AG04449 (cell line): Measurements from ENCODE around the gene ANKS1B.

Experiments used
- CTCF ChIA-PET: fragments of 350-600 bp; formaldehyde crosslinking; extraction: SDS; loops from one replicate; lab custom pipeline; 2021; ENCODE audit warnings: antibody characterized with exemption; lab: Yijun Ruan, JAX
- POLR2A ChIA-PET: fragments of 400-600, 350-600 bp; formaldehyde crosslinking; extraction: SDS; loops from one replicate; lab custom pipeline; 2020; ENCODE audit warnings: antibody characterized with exemption, inconsistent platforms; lab: Yijun Ruan, JAX
- DNase-seq: peaks from one replicate; pipeline ENCODE4 v3.0.0-alpha.2; 2010; ENCODE audit warnings: low read depth, low spot score
- H3K4me3 ChIP-seq: 2 replicates; pipeline ENCODE4 v1.5.1; 2011; ENCODE audit warnings: low read depth, mild to moderate bottlenecking, control low read depth, low read length
- CTCF ChIP-seq: IDR thresholded peaks from one replicate; pipeline ENCODE4 v1.5.1; 2011; ENCODE audit warnings: mild to moderate bottlenecking, moderate library complexity, low read length, control low read depth, inconsistent platforms; ENCODE audit not compliant: insufficient read depth; ENCODE audit errors: missing control alignments

Gene ANKS1B

GRCh38 chr12:99976762-99977161 lies 8.0 kb downstream of the ANKS1B start:
- no peak for TF ChIP-seq CTCF
- DNase-seq, result no peak
- ChIA-PET POLR2A (no interaction called here), CTCF (no interaction called here)
- H3K4me3 ChIP-seq, result no peak overlapping the region

GRCh38 chr12:99975321-99975720 lies 9.4 kb downstream of the ANKS1B start:
- TF ChIP-seq CTCF, result no peak
- ChIA-PET CTCF (no interaction called here), POLR2A (no interaction called here)
- H3K4me3 ChIP-seq, result no peak overlapping the region
- no peak for DNase-seq

- no peak for TF ChIP-seq CTCF
- ChIA-PET CTCF (no interaction called here), POLR2A (no interaction called here)
- no peak for DNase-seq
- no peak overlapping the region for H3K4me3 ChIP-seq
Observed at GRCh38 chr12:99974146-99974545, 10.6 kb downstream of the ANKS1B start.

GRCh38 chr12:99966429-99966828 lies 18.3 kb downstream of the ANKS1B start:
- no peak for DNase-seq
- no peak for TF ChIP-seq CTCF
- CTCF ChIA-PET, result no interaction called here
- POLR2A ChIA-PET, result no interaction called here
- no peak overlapping the region for H3K4me3 ChIP-seq

GRCh38 chr12:99960311-99960710 lies 24.4 kb downstream of the ANKS1B start:
- ChIA-PET POLR2A (no interaction called here), CTCF (no interaction called here)
- H3K4me3 ChIP-seq, result no peak overlapping the region
- no peak for DNase-seq
- no peak for TF ChIP-seq CTCF

- DNase-seq, result no peak
- CTCF ChIA-PET, result no interaction called here
Observed at GRCh38 chr12:99959549-99960170, 25.1 kb downstream of the ANKS1B start.

More at GRCh38 chr12:99959549-99960170, 25.1 kb downstream of the ANKS1B start:
- POLR2A ChIA-PET, result no interaction called here
- no peak overlapping the region for H3K4me3 ChIP-seq
- TF ChIP-seq CTCF, result no peak
